ENCODE data around the gene IL31RA. TPM values are rescaled to one million over a fixed set of nuclear protein-coding genes. Genes with fewer than 3 reads are reported as not detected.

The IL31RA gene
- total RNA-seq, 2 donors from 2014 or later: 2.1 TPM; not detected in 1

DNA sequence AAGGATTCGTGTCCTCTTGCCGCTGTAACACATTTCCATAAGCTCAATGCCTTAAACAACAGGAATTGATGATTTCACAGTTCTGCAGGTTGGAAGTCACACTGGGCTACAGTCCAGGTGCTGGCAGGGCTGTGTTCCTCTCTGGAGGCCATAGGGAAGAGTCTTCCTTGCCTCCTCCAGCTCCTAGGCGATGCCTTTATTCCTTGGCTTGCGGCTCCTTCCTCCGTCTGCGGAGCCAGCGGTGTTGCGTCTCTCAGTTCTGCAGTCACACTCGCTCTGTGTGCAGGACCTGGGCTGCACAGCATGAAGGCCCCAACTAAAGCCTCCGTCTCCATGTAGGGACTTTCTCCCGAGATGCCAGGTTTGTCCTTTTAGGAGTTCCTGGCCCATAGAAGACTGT, 73.6 kb downstream of the IL31RA start:
- H3K36me3 ChIP-seq: no peaks in the 10 kb centered on the region
- TF ChIP-seq POLR2AphosphoS5 (IDR thresholded peaks at IDR 0.05) (no peak), POLR2A (IDR thresholded peaks at IDR 0.05) (no peak)
- TF ChIP-seq, protein P1, sequence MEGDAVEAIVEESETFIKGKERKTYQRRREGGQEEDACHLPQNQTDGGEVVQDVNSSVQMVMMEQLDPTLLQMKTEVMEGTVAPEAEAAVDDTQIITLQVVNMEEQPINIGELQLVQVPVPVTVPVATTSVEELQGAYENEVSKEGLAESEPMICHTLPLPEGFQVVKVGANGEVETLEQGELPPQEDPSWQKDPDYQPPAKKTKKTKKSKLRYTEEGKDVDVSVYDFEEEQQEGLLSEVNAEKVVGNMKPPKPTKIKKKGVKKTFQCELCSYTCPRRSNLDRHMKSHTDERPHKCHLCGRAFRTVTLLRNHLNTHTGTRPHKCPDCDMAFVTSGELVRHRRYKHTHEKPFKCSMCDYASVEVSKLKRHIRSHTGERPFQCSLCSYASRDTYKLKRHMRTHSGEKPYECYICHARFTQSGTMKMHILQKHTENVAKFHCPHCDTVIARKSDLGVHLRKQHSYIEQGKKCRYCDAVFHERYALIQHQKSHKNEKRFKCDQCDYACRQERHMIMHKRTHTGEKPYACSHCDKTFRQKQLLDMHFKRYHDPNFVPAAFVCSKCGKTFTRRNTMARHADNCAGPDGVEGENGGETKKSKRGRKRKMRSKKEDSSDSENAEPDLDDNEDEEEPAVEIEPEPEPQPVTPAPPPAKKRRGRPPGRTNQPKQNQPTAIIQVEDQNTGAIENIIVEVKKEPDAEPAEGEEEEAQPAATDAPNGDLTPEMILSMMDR (IDR thresholded peaks at IDR 0.05): no peak

DNA sequence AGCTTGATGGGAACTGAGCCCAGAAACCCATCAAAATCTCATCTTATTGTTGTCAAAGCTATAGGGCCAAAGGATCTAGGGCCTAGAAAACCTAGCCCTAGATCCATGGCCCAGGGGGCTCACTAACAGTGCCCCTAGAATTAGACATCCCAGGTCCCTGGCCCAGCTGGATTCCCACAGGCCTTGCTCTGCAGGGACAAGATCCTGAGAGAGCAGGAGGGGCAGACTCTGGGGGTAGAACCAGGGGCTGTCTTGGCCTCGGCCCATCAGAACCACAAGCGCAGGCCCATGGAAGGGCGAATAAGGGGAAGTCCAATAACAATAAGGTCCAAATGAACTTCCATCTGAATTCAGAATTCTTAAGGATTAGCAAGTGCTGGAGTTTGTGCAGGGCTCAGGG, 74.0 kb downstream of the IL31RA start:
- WGBS: 98% methylated on average over 3 of the region's 3 CpGs
- H3K4me3 ChIP-seq: no peak overlapping the region
- no peaks in the 10 kb centered on the region for H3K4me1 ChIP-seq (replicated peaks)
- H3K27me3 ChIP-seq (replicated peaks; ENCODE audit: insufficient read depth): no peaks in the 10 kb centered on the region
- DNase-seq (ENCODE audit: low spot score): no peak
- no peak overlapping the region for H3K27ac ChIP-seq
- no peaks in the 10 kb centered on the region for H3K9me3 ChIP-seq
- TF ChIP-seq, protein P1 (IDR thresholded peaks at IDR 0.05): no peak
- no peak for TF ChIP-seq POLR2A (IDR thresholded peaks at IDR 0.05)
- no peak for TF ChIP-seq POLR2AphosphoS5 (IDR thresholded peaks at IDR 0.05)
- intact Hi-C loops (cut with DNase I): no loop called here
- no peaks in the 10 kb centered on the region for H3K36me3 ChIP-seq

More for the DNA sequence above, 73.6 kb downstream of the IL31RA start:
- intact Hi-C loops (cut with DNase I): no loop called here
- Histone ChIP-seq H3K27me3 (replicated peaks; ENCODE audit: insufficient read depth) (no peaks in the 10 kb centered on the region), H3K4me3 (no peak overlapping the region), H3K4me1 (replicated peaks) (no peaks in the 10 kb centered on the region), H3K9me3 (no peaks in the 10 kb centered on the region), H3K27ac (no peak overlapping the region)
- 83% methylated on average over 11 of the region's 11 CpGs for WGBS
- DNase-seq (ENCODE audit: low spot score): no peak

DNA sequence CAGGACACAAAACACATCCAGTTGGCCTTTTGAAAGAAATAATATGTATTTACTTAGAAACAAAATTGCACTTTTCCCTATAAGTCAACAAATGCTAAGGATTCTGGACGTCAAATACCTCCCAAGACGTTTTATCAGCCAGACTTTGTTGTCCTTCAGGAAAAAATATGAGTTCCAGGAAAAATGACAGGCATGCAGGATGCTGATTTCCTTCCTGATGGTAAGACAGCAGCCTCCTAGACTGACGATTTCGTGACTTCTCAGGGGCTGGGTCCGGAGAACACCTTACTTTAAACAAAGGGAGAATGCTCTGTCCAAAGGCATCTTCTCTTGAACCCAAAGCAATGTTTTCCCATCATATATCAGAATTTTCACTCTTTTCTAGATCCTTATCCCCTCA, 74.6 kb downstream of the IL31RA start:
- intact Hi-C loops (cut with DNase I): no loop called here
- WGBS: 73% methylated on average over 5 of the region's 5 CpGs
- no peaks in the 10 kb centered on the region for H3K4me1 ChIP-seq (replicated peaks)
- TF ChIP-seq, protein P1 (IDR thresholded peaks at IDR 0.05): no peak
- no peaks in the 10 kb centered on the region for H3K36me3 ChIP-seq
- DNase-seq (ENCODE audit: low spot score): no peak
- H3K27me3 ChIP-seq (replicated peaks; ENCODE audit: insufficient read depth): no peaks in the 10 kb centered on the region
- no peaks in the 10 kb centered on the region for H3K9me3 ChIP-seq
- no peak overlapping the region for H3K27ac ChIP-seq
- no peak overlapping the region for H3K4me3 ChIP-seq

DNA sequence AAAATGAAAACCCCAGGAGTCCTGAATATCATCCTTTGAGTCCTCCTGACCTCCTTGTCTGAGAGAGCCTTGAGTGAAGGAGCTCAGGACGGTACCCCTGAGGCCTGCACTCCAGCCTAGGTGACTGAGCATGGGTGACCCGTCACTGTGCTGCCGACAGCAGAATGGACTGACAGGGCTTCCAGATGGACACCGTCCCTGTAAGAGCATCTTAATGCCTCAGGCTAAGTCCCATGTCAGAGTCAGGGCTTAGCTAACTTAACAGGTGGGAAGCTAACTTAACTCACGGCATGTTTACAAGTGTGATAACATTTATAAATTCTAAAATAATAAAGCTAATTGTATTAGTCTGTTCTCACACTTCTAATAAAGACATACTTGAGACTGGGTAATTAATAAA, 75.3 kb downstream of the IL31RA start:
- Histone ChIP-seq H3K4me1 (replicated peaks) (no peaks in the 10 kb centered on the region), H3K36me3 (no peaks in the 10 kb centered on the region), H3K27ac (no peak overlapping the region), H3K27me3 (replicated peaks; ENCODE audit: insufficient read depth) (no peaks in the 10 kb centered on the region), H3K9me3 (no peaks in the 10 kb centered on the region), H3K4me3 (no peak overlapping the region)
- intact Hi-C loops (cut with DNase I): no loop called here
- TF ChIP-seq POLR2A (IDR thresholded peaks at IDR 0.05) (no peak), POLR2AphosphoS5 (IDR thresholded peaks at IDR 0.05) (no peak)
- TF ChIP-seq, protein P1 (IDR thresholded peaks at IDR 0.05): no peak
- 90% methylated on average over 5 of the region's 5 CpGs for WGBS
- no peak for DNase-seq (ENCODE audit: low spot score)

DNA sequence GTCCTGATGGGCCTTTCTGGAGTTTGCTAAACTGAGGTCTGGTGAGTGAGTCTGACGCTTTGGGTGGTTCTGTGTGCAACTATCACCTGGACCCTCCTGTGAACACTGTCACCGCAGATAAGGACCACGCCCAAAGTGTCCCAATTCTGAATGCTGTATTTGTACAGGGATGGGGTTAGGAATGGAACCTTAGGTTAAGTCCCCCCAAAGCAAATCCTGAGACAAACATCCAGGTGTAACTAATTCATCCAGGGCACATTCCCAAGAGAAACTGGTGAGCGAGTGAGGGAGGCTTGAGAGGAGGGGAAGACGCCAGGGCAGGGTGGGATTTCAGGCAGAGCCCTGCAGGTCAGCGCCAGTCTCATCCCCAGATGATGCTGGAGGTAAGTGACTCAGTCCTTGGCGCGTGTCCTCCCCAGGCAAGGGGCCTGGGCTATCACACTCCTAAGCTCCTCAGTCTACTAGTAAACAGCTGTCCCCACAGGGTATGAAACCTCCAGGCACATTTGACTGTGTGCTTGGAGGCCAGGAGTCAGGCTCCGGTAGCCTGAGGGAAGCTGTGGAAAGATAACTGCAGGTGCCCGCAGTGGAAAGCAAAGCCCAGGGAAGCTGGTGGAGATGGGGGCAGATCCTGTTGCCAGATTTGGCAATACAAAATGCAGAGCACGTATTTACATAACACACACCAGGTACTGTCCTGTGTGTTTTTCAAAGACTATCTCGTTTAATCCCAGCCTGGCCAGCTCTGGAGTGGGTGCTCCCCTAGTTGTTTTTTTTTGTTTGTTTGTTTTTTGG, 76.9 kb downstream of the IL31RA start:
- H3K4me1 ChIP-seq (replicated peaks): no peaks in the 10 kb centered on the region
- TF ChIP-seq, protein P1 (IDR thresholded peaks at IDR 0.05): no peak
- TF ChIP-seq POLR2A (IDR thresholded peaks at IDR 0.05): no peak
- no peak for TF ChIP-seq POLR2AphosphoS5 (IDR thresholded peaks at IDR 0.05)
- intact Hi-C loops (cut with DNase I): no loop called here
- no peak overlapping the region for H3K4me3 ChIP-seq
- H3K27ac ChIP-seq: no peak overlapping the region
- WGBS: 87% methylated on average over 11 of the region's 12 CpGs
- no peaks in the 10 kb centered on the region for H3K27me3 ChIP-seq (replicated peaks; ENCODE audit: insufficient read depth)
- H3K36me3 ChIP-seq: no peaks in the 10 kb centered on the region
- peak; percentile 21 for DNase-seq (ENCODE audit: low spot score)
- H3K9me3 ChIP-seq: no peaks in the 10 kb centered on the region
